Stimulated activated naive CD8-positive, alpha-beta T cell treated with anti-CD3 and anti-CD28 coated beads, Interleukin-15, Interleukin-2, amounts not matched to agents 100 ng/mL and 50 ng/mL, for 24 hours (primary cell): ENCODE measurements around the gene TMEM53.

Experiments used
- H3K27ac Mint-ChIP-seq: one replicate; pipeline ENCODE4 v1.8.0; 2021; ENCODE audit warnings: mild to moderate bottlenecking, mixed read lengths
- H3K27me3 Mint-ChIP-seq: one replicate; pipeline ENCODE4 v1.8.0; 2021; ENCODE audit warnings: mixed read lengths
- H3K36me3 Mint-ChIP-seq: one replicate; pipeline ENCODE4 v1.8.0; 2021; ENCODE audit warnings: low read depth, mixed read lengths
- H3K4me1 Mint-ChIP-seq: one replicate; pipeline ENCODE4 v1.8.0; 2021; ENCODE audit warnings: low read depth, mixed read lengths
- H3K4me3 Mint-ChIP-seq: one replicate; pipeline ENCODE4 v1.8.0; 2021; ENCODE audit warnings: mild to moderate bottlenecking, mixed read lengths
- H3K9me3 Mint-ChIP-seq: one replicate; pipeline ENCODE4 v1.8.0; 2021; ENCODE audit warnings: mixed read lengths

Gene TMEM53

DNA sequence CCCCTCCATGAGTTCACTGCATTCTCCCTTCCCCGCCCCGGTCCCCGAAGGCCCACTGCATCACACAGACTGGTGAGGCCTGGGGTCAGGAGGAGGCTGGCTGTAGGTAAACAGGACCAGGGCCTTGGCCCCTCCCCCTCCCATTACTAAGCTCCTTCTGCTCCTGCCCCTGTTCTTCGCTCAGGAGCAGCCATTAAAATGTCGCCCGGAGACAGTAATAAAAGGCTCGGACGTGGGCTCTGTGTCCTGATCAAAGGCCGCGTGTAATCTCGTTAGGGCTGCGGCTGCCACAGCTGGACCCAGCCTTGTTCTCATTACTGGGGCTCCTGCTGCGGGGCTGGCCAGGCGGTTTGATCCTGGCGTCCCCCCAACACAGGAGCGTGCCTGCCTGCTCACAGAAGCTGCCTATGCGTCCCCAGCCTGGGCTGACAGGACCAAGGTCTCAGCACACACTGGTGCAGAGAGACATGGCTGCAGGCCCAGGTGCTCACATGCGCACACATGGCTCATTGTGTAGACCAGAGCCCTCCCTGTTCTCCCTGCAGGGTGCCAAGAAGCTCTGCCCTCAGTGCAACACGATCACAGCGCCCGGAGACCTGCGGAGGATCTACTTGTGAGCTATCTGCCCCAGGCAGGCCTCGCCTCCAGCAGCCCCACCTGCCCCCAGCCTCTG, 24.0 kb downstream of the TMEM53 start:
- Mint-ChIP-seq H3K4me1 (no peaks in the 10 kb centered on the region), H3K27me3 (no peaks in the 10 kb centered on the region), H3K4me3 (no peak overlapping the region), H3K36me3 (peaks cover 47% of the 10 kb centered on the region), H3K9me3 (no peaks in the 10 kb centered on the region), H3K27ac (no peak overlapping the region)

DNA sequence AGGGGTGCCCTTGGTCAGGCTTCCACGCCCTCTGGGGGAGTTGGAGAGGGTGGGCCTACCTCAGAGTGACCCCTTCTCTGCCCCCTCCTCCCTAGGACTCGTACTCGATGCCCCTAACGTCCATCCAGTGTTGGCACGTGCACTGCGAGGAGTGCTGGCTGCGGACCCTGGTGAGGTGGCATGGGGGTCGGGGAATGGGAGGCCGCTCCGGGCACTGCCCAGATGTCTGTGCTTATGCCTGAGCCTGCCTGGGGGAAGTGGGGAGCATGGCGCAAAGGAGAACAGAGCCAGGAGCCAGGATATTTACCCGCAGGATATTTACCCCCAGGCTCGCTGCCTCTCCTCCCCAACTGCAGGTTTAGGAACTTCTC, 24.5 kb downstream of the TMEM53 start:
- Mint-ChIP-seq H3K36me3 (peaks cover 52% of the 10 kb centered on the region), H3K4me1 (no peaks in the 10 kb centered on the region), H3K9me3 (no peaks in the 10 kb centered on the region), H3K27me3 (no peaks in the 10 kb centered on the region), H3K4me3 (no peak overlapping the region), H3K27ac (no peak overlapping the region)

DNA sequence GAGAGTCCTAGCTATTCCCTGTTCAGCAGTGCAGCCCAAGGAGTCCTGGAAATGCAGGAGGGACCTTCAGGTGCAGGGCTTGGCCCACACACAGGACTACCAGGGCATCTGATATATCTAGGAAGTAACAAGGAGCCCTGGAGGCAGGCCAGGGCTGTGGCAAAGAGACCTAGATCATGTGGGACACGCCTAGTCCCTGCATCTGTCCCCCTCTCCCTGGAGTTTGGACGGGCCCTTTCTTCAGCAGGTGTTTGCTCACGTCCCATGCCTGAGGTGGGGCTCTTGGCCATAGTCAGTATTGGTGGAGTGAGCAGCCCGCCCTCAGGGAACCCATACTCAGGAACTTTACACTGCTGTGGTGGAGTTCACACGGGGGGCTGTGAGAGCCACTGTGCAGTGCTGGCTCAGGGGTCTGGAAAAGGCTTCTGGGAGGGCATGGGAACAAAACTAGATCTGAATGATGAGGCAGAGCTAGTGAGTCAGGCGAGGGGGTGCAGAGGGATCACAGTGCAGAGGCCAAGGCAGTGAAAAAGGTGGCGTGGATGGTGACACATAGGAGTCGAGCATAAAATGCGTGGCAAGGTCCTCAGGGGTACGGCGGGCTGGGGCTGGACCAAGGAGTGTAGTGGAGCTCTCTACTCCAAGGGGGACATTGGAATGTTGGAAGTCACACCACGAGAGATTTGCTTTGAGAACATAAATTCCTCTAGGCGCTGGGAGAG, 25.6 kb downstream of the TMEM53 start:
- no peaks in the 10 kb centered on the region for H3K4me1 Mint-ChIP-seq

DNA sequence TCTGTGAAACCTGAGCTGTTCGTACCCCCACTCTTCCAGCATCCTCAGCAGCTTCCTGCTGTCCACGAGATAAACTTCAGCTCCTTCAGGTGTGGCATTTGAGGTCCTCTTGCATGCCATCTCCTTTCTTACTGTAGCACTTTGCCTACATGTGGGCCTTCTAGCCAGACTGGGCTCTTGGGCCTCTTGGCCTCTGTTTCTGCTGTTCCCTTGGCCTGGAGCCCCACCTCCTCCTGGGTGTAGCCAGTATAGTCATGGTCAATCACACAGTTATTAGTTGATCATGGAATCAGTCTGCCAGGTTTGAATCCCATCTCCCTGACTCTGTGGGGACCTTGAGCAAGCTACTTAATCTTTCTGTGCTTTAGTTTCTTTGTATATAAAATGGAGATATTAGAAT, 26.4 kb downstream of the TMEM53 start:
- Mint-ChIP-seq H3K27me3 (no peaks in the 10 kb centered on the region), H3K4me1 (no peaks in the 10 kb centered on the region), H3K27ac (no peak overlapping the region), H3K36me3 (peaks cover 59% of the 10 kb centered on the region), H3K9me3 (no peaks in the 10 kb centered on the region), H3K4me3 (no peak overlapping the region)

More for the DNA sequence above, 25.6 kb downstream of the TMEM53 start:
- no peak overlapping the region for H3K4me3 Mint-ChIP-seq
- peaks cover 53% of the 10 kb centered on the region for H3K36me3 Mint-ChIP-seq
- no peak overlapping the region for H3K27ac Mint-ChIP-seq
- no peaks in the 10 kb centered on the region for H3K9me3 Mint-ChIP-seq
- H3K27me3 Mint-ChIP-seq, result no peaks in the 10 kb centered on the region

DNA sequence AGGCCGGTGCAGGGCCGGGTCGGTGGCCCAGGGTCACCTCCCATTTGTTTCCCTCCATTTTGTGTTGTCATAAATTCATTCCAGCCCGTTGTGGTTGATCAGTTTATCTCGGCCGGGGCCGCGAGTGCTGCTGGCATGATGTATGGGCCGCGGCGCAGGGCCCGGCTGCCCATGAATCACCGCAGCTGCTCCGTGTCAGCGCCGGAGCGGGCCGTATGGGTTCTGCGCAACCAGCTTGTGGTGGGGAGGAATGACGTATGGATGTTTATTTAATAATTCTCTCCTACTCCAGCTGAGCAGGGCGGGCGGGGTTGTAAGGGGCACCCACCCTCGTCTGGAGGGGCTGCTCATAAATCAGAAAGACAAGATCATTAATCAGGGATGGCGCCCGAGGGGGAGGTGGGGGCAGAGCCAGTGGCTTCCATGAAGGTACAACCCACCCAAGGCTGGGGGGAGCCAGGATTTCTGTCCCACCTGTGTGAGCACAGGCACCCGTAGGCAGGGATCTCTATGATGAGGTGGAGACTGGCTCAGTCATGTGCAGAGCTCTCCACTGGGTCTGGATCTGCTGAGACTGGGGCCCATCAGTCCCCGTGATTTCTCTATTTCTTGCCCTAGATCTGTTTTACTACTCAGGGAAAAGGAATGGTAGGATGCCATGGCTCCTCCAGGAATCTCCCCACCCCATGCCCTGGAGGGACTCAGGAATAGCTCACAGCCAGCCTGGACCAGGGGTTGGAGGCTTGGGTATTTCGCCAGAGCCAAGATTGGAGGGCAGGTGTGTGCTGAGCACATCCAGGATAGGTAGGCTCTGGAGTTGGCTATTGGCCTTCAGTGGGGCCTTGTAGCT, 27.8 kb downstream of the TMEM53 start:
- Mint-ChIP-seq H3K4me3 (no peak overlapping the region), H3K36me3 (peaks cover 65% of the 10 kb centered on the region), H3K27ac (no peak overlapping the region), H3K4me1 (no peaks in the 10 kb centered on the region), H3K27me3 (no peaks in the 10 kb centered on the region), H3K9me3 (no peaks in the 10 kb centered on the region)

DNA sequence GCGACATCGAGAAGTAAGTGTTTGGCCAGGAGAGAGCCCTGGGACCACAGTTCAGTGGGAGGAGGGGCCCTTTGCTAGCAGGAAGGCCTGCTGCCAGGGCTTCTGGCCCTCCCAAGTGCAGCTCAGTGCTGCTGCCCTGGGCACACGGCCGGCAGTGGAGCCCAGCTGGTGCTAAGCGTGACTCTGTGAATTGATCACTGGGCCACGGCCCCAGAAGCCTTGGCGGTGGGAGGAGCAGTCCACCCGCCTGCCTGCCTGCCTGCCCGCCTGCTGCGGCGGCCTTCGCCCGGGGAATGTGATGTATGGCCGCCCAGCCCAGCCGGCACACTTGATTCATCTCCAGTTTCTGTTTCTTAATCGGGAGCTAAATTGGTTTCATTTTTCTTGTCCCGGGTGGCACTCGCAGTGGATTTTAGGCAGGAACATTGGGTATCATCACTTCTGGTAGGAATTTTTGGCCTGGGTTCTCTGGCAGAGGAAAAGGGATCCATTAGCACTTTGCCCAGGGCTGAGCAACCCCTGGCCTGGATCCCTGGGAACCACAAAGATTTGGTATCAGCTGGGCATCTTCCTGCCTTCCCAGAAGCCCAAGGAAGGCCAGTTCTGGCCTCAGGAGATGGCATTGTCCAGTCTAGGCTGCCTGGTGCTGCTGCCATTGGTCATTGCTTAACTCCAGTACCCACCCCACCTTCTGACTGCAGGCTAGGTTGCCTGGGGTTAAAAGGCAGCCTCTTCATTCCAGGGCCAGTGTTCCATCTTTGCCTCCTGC, 28.6 kb downstream of the TMEM53 start:
- no peaks in the 10 kb centered on the region for H3K9me3 Mint-ChIP-seq
- H3K27ac Mint-ChIP-seq, result no peak overlapping the region
- H3K27me3 Mint-ChIP-seq, result no peaks in the 10 kb centered on the region
- no peaks in the 10 kb centered on the region for H3K4me1 Mint-ChIP-seq
- H3K36me3 Mint-ChIP-seq, result peaks cover 62% of the 10 kb centered on the region
- no peak overlapping the region for H3K4me3 Mint-ChIP-seq

DNA sequence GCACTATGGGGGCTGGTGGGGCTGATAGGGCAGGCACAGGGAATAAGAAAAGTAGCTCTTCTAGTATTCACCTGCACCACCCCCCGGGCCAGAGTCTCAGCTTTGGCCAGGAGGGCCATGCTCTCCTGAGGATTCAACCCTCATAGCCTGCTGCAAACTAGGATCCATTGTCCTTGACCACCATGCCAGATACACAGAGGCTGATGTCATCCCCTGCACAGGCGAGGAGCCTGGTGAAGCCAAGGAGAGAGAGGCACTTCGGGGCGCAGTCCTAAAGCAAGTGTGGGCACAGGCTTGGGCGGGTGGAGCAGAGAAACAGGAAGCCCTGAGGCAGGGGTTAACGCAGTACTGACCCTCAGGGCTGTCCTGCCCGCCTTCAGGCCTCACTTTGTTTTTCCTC, 29.5 kb downstream of the TMEM53 start:
- H3K27ac Mint-ChIP-seq, result no peak overlapping the region
- no peaks in the 10 kb centered on the region for H3K27me3 Mint-ChIP-seq
- H3K36me3 Mint-ChIP-seq, result peaks cover 60% of the 10 kb centered on the region
- no peaks in the 10 kb centered on the region for H3K4me1 Mint-ChIP-seq
- H3K4me3 Mint-ChIP-seq, result no peak overlapping the region
- no peaks in the 10 kb centered on the region for H3K9me3 Mint-ChIP-seq

DNA sequence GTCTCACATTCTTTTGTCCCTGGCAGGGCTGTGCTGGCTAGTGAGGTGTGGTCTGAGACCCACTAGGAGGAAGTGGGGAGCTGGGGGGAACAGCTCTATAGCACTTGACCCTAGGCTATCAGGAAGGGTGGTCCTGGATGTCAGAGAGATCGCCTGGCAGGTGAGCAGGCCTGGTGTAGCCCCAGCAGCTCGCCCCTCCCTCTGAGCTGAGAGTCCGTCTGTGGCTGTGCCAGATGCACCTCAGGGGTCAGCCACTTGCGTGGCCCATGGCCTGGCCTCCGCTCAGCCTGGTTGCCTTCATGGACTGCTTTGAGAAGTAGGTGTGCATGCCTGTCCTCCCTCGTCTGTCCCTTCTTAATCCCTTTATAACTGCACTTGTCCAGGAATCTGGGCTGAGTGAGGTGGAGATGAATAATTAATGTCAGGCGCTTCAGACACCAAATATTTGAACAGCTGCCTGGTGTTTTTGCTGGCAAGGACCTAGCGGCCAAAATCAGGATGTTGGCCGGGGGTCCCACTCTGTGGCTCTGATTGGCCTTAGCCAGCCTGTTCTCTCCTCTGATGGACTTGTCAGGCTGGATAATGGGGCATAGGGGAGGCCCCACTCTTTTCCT, 30.5 kb downstream of the TMEM53 start:
- H3K36me3 Mint-ChIP-seq, result peaks cover 60% of the 10 kb centered on the region

DNA sequence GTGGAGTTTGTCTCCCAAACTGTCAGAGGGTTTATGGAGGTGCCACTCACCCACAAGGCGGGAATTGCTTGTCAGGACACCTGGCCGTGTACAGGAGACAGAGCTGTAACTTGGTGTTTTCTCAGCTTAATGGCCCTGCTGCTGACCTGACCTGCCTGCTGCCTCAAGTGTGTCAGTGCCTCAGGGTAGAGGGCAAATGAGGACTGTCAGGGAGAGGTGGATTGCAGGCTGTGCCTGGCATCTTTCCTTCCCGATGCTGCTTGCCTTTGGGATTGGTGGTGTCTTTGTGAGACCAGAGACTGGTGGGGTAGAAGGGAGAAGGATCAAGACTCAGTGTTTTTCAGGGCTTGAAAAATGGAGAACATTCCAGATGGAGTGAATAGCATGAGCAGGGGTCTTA, 31.4 kb downstream of the TMEM53 start:
- Mint-ChIP-seq H3K9me3 (no peaks in the 10 kb centered on the region), H3K4me1 (no peaks in the 10 kb centered on the region), H3K4me3 (no peak overlapping the region), H3K27me3 (no peaks in the 10 kb centered on the region), H3K27ac (no peak overlapping the region), H3K36me3 (peaks cover 60% of the 10 kb centered on the region)

More for the DNA sequence above, 30.5 kb downstream of the TMEM53 start:
- Mint-ChIP-seq H3K9me3 (no peaks in the 10 kb centered on the region), H3K4me3 (no peak overlapping the region), H3K27me3 (no peaks in the 10 kb centered on the region), H3K4me1 (no peaks in the 10 kb centered on the region), H3K27ac (no peak overlapping the region)

DNA sequence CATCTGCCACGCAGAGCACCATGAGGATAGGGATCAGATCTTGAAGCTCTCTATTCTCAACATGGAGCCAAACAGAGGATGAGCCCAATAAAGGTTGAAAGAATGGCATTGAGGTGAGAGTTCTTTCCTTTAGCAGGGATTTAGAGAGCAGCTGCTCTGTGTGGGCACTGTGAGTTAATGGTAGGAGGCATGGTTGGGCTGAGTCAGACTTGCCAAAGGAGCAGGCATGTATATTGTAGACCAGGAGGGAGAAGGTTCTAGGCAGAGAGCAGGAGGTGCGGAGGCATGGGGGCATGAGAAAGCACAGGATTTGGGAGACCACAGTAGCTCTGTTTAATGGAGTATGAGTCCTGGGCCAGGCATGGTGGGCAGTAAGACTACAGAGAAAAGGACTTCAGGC, 32.0 kb downstream of the TMEM53 start:
- Mint-ChIP-seq H3K36me3 (peaks cover 53% of the 10 kb centered on the region), H3K4me1 (no peaks in the 10 kb centered on the region), H3K9me3 (no peaks in the 10 kb centered on the region), H3K27ac (peak overlapping the region; percentile 74), H3K4me3 (no peak overlapping the region), H3K27me3 (no peaks in the 10 kb centered on the region)

DNA sequence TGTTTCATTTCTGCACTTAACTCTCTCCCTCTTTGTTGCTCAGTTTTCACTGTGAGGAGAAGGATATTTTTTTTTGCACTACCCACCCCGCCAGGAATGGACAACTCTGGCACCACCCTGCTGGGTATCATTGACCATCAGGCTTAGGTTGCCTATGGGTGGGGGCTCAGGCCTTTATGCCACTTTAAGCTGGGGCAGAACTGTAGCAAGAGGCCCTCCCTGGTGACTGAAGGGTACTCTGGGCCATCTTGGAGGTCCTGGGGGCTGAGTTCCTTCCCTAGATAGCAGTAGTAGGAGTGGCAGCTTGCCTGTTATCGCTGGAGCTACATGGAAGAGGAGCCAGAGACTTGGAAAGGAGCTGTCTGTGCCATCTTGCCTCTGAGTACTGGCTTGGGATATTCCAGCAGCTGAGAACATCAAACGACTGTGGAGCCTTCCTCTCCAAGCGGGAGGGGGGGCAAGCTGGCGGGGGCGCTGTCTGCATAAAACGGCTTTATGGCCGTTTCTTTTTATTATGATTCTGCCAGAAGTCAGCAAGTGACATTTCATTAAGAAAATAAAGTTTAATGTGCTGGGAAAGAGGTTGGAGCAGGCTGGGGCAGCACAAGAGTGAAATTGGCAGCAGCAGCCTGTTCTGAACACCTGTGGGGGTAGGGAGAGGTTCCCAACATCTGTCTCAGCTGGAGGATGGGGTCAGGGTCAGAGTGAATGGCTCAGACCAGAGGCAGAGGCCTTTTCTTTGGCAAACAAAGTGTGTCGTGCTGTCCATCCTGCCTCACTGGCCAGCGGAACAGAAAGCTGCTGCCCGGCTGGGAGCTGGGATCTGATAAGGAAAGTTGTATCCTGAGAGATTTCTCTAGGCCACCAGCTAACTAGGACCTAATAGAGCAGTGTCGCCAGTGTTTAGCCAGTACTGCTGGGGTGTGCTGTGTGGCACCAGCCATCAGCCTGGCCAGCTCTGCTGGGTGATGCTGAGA, 32.9 kb downstream of the TMEM53 start:
- Mint-ChIP-seq H3K4me3 (no peak overlapping the region), H3K4me1 (no peaks in the 10 kb centered on the region), H3K9me3 (no peaks in the 10 kb centered on the region), H3K27me3 (no peaks in the 10 kb centered on the region), H3K27ac (peak overlapping the region; percentile 8), H3K36me3 (peaks cover 52% of the 10 kb centered on the region)

DNA sequence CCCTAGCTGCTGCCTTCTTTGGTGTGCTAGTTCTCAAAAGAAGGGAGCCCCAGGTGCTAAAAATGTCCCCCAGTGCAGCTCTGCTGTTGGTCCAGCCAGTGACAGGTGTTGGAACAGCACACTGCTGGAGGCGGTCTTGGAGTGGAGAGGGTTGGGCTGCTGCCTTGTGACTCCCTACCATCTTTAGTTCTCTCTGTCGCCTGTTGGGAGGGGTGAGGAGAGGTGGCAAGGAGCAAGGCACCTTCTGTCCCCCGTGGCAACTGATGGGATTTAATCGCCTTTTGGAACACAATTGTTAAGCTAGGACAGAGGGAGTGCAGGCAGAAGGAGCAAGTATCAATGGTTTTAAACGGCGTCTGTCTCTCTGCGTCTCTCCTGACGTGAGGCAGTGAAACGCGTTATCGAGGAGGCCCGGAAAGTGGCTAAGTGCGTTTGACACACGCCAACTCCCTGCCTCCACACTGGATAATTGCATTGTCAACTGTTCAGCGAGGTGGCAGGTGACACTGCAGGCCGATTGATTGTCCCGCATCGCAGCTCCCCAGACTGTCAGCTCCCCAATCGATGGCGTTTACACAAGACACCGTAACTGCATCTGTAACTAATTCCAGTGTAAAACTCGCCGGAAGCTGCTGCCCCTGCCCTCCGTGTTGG, 34.0 kb downstream of the TMEM53 start:
- Mint-ChIP-seq H3K4me1 (peaks cover 4% of the 10 kb centered on the region), H3K27me3 (no peaks in the 10 kb centered on the region), H3K4me3 (no peak overlapping the region), H3K27ac (no peak overlapping the region), H3K9me3 (no peaks in the 10 kb centered on the region), H3K36me3 (peaks cover 55% of the 10 kb centered on the region)
